Caki2 (cell line): ENCODE results near the gene EID1. TPM values are rescaled to one million over a fixed set of nuclear protein-coding genes. Genes with fewer than 3 reads are reported as not detected.
A peak's percentile ranks its signal among the peaks of the same experiment; 100 is the strongest.

ENCODE experiments used
- DNase-seq: peaks from one replicate; pipeline ENCODE4 v3.0.0-alpha.2; 2015; ENCODE audit warnings: low read depth
- in situ Hi-C: cut with HindIII; loops from 2 replicates; pipeline ENCODE4 v1.10.0; 2016; ENCODE audit warnings: low sequenced_read_pairs, low pct_unique_long_range_greater_than_20kb, mixed read lengths
- total RNA-seq: library from RNA; depleted of rRNA; stranded (reverse); fragments of >200 nt; shearing (Covaris generic); gene quantifications from 2 replicates; pipeline ENCODE4 v1.2.3, GENCODE V29; 2014; ENCODE audit warnings: low replicate concordance

Gene EID1
- total RNA-seq, 1 experiment from 2014 or later, result 165 TPM

DNA sequence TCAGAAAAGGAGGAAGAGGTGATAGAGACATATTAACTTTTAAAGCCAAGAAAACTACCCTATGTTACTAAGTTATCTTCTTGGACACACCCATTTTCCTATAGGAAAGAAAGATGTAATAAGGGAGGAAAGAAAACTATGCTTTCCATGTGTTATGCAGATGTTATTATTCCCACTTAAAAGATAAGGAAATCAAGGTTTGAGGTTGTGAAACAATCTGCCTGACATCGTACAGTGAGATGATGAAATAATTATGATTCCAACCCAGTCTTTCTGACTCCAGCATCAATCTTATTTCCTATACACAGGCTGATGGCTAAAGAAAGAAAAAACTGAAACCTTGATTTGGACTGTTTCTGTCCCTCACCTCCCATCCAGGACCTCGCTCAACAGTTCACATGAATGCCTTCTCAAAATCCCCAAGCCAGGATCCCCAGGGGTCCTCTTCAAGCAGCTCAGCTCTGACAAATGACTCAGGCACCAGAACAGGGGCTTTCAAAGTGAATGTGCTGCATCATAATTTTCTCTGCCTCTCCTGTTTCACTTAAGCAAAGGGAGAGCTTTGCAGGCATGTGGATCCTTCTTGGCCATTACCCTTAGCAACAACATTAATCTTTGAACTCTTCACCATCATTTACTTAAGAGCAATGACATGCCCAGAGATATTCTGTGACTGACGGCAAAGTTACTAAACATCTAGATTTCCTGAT lies 12.4 kb upstream of the EID1 start:
- DNase-seq, result no peak
- in situ Hi-C loops, result no loop called here

DNA sequence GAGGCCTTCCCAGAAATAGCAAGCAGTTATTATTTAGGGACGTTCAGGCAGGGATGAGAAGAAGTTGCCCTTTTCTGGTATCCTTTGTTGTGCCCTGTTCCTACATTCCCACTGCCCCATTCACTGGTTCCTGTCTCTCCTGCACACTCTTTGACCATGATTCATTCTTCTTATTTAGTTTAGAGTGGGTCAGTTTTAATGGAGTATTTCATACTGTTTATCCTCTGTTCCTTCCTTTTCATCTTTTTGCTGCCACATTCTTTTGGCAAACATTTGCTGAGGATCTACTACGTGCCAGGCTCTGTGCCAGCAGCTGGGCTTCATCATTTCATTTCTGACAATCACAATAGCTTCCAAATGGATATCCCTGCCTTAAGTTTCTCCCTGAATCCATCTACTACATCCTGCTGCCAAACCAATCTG lies 11.8 kb upstream of the EID1 start:
- in situ Hi-C loops, result no loop called here

DNA sequence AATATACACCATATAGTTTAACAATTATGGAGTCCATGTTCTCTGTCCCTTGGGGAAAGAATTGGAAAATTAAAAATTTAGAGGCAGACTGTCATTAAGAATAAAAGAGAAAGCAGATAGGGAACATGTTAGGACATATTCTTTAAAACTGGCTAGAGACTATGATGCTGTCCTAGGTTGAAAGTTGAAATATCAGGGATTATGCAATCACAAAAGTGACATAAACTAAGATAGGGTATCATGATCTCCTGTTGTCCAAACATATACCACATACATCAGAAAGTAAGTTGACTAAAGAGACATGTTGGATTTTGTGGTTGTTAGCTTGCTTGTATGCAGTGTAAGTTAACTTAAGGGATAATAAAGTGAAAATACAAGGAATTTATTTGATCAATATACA lies 9.9 kb upstream of the EID1 start:
- in situ Hi-C loops, result no loop called here
- DNase-seq, result no peak

More for the DNA sequence above, 11.8 kb upstream of the EID1 start:
- no peak for DNase-seq

DNA sequence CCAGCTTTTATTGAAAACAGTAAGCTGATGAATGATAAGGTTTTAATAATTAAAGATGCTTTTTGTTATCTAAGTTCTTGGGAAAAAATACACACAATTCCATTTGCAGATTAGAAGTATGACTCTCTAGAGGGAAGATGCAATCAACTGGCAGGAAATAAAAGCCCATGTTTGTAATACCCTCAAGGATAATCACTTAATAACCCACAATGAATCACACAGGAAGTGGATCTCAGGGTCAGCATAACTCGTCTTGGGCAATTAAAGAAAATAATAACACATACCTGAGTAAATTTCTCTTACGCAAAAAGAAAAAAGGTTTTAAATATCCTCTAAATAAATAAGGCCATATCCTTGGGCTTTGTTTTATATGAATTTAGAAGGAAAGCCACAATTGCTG lies 9.4 kb upstream of the EID1 start:
- DNase-seq, result peak; percentile 36
- in situ Hi-C loops, result no loop called here

DNA sequence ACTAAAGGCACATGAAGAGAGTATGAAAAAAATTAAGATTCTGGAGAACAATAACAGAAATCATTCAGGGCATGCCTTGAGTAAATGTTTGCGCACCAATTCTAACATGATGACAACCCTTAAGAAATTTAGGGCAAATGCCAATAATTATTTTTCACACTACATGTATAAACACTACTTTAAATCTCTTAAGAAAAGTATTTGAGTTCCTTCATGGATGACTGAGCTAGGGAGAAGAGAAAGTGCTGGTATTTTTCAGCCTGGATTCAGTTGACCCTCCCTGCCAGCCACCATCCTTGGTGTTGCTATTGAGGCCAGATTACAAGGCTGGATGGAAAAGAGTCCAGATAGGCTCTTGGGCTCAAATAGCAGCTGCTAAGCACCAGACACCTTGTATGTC lies 8.0 kb upstream of the EID1 start:
- in situ Hi-C loops, result no loop called here
- no peak for DNase-seq

DNA sequence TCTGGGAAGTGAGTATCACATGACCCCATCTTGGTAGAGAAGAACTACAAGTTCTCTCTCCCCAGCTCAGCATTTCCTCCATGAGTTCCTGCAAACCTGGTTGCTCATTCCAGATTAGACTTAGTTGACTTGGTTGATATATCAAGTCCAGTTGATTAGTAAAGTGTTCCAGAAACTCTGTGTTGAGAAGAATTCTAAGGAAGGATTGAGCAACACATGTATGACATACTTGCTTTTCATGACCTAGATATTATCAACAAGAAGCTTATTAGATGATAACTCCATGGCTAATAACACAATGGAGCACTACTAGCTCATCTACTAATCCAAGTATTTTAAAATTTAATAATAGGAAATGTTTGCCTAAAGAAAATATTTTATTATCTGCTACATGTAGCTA lies 6.4 kb upstream of the EID1 start:
- no peak for DNase-seq
- in situ Hi-C loops, result no loop called here

DNA sequence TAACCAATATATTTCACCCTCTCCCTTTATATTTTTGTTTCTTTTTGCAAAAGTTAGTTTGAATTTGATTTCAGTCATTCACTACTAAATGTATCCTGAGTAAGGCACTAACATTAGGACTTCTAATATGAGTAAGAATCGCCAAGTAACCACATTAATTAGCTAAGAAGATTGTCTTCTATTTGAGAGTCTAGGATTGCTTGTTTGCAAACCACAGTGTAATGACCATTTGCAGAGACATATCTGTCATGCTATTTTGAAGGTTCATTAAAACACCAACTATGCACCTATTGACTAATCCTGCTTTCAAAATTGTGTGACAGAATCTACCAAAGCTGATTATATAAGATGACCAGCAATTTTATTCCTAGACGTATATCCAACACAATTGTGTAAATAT lies 5.3 kb upstream of the EID1 start:
- no peak for DNase-seq

DNA sequence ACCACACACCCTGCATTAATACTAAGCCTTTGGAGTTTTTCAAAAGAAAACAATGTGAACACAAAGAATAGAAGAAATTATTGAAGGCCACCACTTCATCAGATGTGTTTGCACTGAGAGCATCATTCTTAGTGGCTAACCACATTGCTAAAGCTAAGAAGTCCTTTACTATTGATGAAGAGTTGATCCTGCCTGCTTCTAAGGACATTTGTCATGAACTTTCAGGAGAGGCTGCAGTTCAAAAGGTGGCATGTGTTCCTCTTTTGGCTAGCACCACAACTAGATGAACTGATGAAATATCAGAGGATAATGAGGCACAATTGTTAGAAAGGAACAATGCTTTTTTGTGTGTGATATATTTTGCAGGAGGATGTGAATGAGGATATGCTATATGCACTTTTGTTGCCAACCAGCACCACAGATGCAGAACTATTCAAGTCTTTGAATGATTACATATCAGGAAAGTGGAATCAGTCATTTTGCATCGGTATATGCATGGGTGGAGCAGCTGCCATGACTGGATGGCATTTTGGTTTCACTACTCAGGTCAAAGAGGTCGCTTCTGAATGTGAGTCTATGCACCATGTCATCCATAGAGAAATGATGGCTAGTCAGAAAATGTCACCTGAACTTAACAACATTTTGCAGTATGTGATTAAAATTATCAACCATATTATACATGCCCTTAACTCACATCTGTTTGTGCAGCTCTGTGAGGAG lies 2.5 kb upstream of the EID1 start:
- DNase-seq, result no peak
- in situ Hi-C loops, result loop anchor here (25.0 kb wide), 1 partner anchor 262 kb away; no protein-coding TSS in a partner anchor

More for the DNA sequence above, 5.3 kb upstream of the EID1 start:
- in situ Hi-C loops, result no loop called here

DNA sequence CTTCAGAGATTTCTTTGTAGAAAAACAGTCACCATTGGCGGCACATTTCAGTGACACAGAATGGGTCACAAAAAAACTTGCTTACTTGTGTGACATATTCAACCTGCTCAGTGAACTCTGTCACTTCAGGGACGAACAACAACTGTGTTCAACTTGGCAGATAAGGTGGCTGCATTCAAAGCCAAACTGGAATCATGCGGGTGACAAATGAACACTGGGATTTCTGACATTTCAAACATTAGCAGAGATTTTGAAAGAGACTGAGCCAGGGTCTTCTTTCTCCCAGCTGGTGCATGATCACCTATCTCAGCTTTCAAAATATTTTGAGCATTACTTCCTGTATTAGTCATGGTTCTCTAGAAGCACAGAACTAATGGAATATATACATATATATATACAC lies 1.9 kb upstream of the EID1 start:
- in situ Hi-C loops, result loop anchor here (25.0 kb wide), 1 partner anchor 261 kb away; no protein-coding TSS in a partner anchor

DNA sequence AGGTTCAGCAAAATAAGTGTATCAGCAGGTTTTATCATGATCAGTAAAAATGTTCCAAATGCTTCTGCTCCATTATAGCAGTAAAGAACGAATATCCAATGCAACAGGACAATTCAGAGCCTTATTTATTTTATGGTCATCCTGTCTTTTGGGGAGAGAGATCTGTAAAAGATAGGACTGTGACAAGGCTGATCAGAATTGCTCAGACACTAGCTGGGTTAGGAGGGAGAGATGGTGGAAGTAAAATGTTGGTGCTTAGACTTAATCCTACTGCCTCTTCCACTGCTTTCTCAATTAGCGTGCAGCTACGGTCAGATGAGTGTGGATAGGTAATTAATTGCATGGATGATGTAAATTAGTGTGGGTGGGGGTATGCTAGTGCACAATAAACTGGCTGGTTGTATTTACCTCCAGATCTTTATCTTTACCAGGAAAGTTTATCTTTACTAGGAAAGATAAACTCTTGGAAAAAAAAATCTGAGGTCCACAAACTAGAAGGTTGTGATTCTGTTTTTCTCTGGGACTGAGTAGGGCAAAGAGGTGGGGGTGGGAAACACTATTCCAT lies 2.2 kb downstream of the EID1 start:
- no peak for DNase-seq
- in situ Hi-C loops, result loop anchor here (25.0 kb wide), 1 partner anchor 257 kb away; no protein-coding TSS in a partner anchor

More for the DNA sequence above, 1.9 kb upstream of the EID1 start:
- no peak for DNase-seq

DNA sequence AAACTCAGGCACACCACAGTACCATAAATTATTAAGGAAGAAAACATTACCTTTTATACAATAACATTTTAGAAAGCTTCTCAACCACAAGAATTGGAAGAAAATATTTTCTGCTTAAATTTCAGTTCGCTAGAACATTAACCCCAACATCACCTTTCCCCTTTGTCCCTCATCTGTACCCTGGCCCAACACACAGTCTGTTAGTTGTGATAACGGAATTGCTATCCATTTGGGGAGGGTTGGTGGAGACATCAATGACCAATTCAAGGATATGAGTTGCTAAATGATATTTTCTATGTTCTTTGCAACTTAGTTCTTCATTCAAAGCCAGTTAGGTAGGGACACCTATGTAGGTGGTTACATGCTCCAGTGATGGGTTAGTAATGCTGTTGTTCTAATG lies 5.8 kb downstream of the EID1 start:
- DNase-seq, result no peak
- in situ Hi-C loops, result loop anchor here (25.0 kb wide), 1 partner anchor 254 kb away; no protein-coding TSS in a partner anchor

DNA sequence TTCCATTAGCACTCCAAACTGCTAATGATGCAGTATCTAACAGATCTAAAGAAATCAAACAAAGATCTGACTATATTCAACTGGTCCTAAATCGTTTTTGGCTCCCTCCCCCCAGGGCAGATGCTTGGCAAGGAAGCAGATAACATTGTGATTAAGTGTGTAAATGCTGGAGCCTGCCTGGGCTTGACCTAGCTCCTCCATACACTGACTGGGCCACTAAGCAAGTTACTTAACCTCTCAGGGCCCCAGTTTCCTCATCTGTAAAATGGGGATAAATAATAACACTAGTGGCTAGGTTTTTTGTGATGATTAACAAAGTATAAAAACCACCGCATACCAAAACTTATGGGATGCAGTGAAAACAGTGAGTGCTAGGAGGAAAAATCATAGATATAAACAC lies 9.2 kb downstream of the EID1 start:
- in situ Hi-C loops, result loop anchor here (25.0 kb wide), 1 partner anchor 250 kb away; no protein-coding TSS in a partner anchor
- peak; percentile 18 for DNase-seq

DNA sequence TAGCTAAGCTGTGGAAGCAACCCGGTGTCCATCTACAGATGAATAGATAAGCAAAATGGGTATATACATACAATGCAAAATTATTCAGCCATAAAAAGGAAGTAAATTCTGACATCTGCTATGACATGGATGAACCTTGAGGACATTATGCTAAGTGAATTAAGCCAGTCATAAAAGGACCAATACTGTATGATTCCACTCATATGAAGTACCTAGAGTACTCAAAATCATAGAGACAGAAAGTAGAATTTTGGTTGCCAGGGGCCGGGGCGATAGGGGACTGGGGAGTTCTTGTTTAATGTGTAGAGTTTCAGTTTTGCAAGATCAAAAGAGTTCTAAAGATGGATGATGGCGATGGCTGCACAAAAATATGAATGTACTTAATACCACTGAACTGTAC lies 10.3 kb downstream of the EID1 start:
- in situ Hi-C loops, result loop anchor here (25.0 kb wide), 1 partner anchor 249 kb away; no protein-coding TSS in a partner anchor
- no peak for DNase-seq

DNA sequence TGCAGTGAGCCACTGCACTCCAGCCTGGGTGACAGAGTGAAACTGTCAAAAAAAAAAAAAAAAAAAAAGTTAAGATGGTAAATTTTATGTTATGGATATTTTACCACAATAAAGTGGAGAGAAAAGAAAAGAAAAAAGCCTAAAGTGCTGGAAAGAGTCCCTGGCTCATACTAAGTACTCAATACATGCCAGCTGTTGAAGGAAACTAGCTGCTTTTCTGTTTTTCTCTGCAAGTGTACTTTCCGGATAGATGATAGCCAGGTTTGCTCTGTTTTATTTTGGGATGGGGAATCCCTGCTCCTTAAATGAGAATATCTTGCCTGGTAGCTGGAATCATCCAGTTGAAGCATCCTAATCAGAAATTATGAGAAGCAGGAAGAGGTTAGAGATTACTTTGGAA lies 10.9 kb downstream of the EID1 start:
- no peak for DNase-seq
- in situ Hi-C loops, result loop anchor here (25.0 kb wide), 1 partner anchor 248 kb away; no protein-coding TSS in a partner anchor

DNA sequence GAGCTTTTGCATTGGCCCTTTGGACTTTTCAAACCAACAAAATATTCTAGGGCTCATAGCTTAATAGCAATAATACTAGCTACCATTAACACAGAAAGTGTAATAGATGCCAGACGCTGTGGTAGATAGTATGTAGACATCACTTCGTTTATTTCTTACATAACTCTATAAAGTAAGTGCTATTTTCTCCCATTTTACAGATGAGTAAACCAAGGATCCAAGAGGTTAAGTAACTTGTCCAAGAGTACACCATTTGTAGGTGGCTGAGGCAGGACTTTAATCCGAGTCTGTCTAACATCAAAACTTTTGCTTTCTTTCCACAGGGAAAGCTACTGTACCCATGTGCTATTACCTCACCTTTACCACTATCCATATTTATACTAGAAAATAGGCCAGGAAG lies 12.0 kb downstream of the EID1 start:
- in situ Hi-C loops, result loop anchor here (25.0 kb wide), 1 partner anchor 247 kb away; no protein-coding TSS in a partner anchor
- no peak for DNase-seq

DNA sequence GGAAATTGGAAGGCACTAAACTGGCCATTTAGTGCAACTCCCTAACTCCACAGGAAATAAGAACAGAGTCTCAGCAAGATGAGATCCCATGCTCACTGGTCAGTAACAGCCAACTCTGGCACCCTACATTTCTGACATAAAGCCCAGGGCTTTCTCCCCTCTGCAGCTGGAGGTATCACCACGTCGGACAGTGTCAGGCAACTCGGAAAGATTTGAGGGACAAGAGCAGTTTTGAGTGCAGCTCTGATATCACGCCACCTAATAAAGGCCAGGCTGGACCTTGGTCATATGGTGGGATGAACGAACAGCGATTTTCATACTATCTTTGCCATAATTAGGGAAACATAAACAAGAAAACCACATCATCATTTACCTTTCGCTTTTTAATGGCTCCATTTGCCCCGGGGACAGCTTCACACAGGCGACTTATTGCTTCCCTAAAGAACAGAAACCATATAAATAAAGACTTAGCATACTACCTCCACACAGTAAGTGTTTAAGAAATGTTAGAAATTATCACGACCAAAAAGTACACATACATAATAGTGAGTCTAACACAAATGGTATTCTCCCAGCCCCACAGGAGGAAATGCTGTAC lies 12.5 kb downstream of the EID1 start:
- in situ Hi-C loops, result loop anchor here (25.0 kb wide), 1 partner anchor 247 kb away; no protein-coding TSS in a partner anchor
- no peak for DNase-seq

DNA sequence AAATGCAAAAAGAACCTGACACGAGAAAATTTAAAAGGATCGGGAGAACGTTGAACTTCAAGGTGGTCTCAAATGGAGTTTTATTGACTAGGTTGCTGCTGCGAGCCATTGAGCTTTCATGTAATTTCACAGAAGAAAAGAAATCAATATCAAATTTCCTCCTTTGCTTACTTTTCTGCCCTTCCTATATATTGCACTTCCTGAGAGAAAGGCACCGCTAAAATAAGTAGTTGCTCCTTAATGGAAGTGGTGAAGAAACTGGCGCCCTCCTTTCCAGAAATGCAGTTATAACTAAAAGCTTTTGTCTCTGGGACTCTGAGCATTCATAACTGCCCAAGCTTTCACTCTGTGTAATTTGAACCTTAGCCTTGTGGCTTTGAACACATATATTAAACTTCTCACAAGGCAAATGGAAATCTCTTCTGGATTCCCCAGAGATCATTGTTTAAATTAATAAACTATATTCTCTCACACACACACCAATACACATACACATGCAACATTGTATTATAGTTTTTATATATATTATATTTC lies 13.4 kb downstream of the EID1 start:
- DNase-seq, result no peak
- in situ Hi-C loops, result loop anchor here (25.0 kb wide), 1 partner anchor 246 kb away; no protein-coding TSS in a partner anchor

DNA sequence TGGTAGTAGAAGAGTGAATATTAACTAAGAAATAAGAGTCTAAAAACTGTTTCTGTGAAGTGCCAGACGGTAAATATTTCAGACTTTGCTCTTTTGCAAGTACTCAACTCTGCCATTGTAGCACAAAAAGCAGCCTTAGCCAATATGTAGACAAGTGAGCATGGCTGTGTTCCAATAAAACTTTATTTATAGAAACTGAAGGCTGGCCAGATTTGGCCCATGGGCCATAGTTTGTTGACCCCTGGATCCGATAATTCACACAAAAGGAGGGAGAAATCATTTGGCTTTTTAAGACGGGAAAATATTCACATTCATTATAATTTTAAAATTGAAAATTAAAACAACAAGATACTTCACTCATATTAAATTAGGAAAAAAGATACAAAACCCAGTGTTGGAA lies 15.4 kb downstream of the EID1 start:
- no peak for DNase-seq
- in situ Hi-C loops, result loop anchor here (25.0 kb wide), 1 partner anchor 244 kb away; no protein-coding TSS in a partner anchor
